ENCODE data around the gene ASAP3.

- no peak for TF ChIP-seq POLR2A (IDR thresholded peaks at IDR 0.05)
- TF ChIP-seq, protein P1, sequence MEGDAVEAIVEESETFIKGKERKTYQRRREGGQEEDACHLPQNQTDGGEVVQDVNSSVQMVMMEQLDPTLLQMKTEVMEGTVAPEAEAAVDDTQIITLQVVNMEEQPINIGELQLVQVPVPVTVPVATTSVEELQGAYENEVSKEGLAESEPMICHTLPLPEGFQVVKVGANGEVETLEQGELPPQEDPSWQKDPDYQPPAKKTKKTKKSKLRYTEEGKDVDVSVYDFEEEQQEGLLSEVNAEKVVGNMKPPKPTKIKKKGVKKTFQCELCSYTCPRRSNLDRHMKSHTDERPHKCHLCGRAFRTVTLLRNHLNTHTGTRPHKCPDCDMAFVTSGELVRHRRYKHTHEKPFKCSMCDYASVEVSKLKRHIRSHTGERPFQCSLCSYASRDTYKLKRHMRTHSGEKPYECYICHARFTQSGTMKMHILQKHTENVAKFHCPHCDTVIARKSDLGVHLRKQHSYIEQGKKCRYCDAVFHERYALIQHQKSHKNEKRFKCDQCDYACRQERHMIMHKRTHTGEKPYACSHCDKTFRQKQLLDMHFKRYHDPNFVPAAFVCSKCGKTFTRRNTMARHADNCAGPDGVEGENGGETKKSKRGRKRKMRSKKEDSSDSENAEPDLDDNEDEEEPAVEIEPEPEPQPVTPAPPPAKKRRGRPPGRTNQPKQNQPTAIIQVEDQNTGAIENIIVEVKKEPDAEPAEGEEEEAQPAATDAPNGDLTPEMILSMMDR (IDR thresholded peaks at IDR 0.05), result peak in 1 of 6 experiments; percentile 5
These were observed 37.2 kb downstream of the ASAP3 start for GRCh38 chr1:23446661-23447310.
